ENCODE data around the gene CCDC149.

Gene CCDC149

GRCh38 chr4:24876431-24876830, 36.4 kb downstream of the CCDC149 start:
- no peak for TF ChIP-seq CTCF (IDR thresholded peaks at IDR 0.05; ENCODE audit: low read length, missing control alignments)
- no peak for DNase-seq (ENCODE audit: low read depth)

GRCh38 chr4:24872720-24873119, 40.1 kb downstream of the CCDC149 start:
- no peak for TF ChIP-seq CTCF (IDR thresholded peaks at IDR 0.05; ENCODE audit: low read length, missing control alignments)
- H3K4me3 ChIP-seq (replicated peaks; ENCODE audit: low read depth, low read length) = no peak overlapping the region
- DNase-seq (ENCODE audit: low read depth) = no peak

More at GRCh38 chr4:24876431-24876830, 36.4 kb downstream of the CCDC149 start:
- H3K4me3 ChIP-seq (replicated peaks; ENCODE audit: low read depth, low read length) = no peak overlapping the region

- no peak for TF ChIP-seq CTCF (IDR thresholded peaks at IDR 0.05; ENCODE audit: low read length, missing control alignments)
- no peak overlapping the region for H3K4me3 ChIP-seq (replicated peaks; ENCODE audit: low read depth, low read length)
- DNase-seq (ENCODE audit: low read depth) = no peak
Measured at GRCh38 chr4:24871210-24871609, 41.6 kb downstream of the CCDC149 start.

- TF ChIP-seq CTCF (IDR thresholded peaks at IDR 0.05; ENCODE audit: low read length, missing control alignments) = no peak
- no peak overlapping the region for H3K4me3 ChIP-seq (replicated peaks; ENCODE audit: low read depth, low read length)
- no peak for DNase-seq (ENCODE audit: low read depth)
Measured at GRCh38 chr4:24867766-24868296, 45.0 kb downstream of the CCDC149 start.

- TF ChIP-seq CTCF (IDR thresholded peaks at IDR 0.05; ENCODE audit: low read length, missing control alignments) = no peak
- H3K4me3 ChIP-seq (replicated peaks; ENCODE audit: low read depth, low read length) = no peak overlapping the region
- DNase-seq (ENCODE audit: low read depth) = no peak
Measured at GRCh38 chr4:24867251-24867650, 45.6 kb downstream of the CCDC149 start.

GRCh38 chr4:24865401-24865800, 47.4 kb downstream of the CCDC149 start:
- H3K4me3 ChIP-seq (replicated peaks; ENCODE audit: low read depth, low read length) = no peak overlapping the region
- no peak for DNase-seq (ENCODE audit: low read depth)
- no peak for TF ChIP-seq CTCF (IDR thresholded peaks at IDR 0.05; ENCODE audit: low read length, missing control alignments)

- no peak for DNase-seq (ENCODE audit: low read depth)
- TF ChIP-seq CTCF (IDR thresholded peaks at IDR 0.05; ENCODE audit: low read length, missing control alignments) = no peak
- H3K4me3 ChIP-seq (replicated peaks; ENCODE audit: low read depth, low read length) = no peak overlapping the region
Measured at GRCh38 chr4:24863799-24864198, 49.0 kb downstream of the CCDC149 start.
